Breast epithelium (tissue), 4 donors: ENCODE data around the gene LRRC1. TPM values are rescaled to one million over a fixed set of nuclear protein-coding genes. Genes with fewer than 3 reads are reported as not detected.

ENCODE experiments used
- DNase-seq, 2 donors: peaks; one replicate each; pipeline ENCODE4 v3.0.0-alpha.2; 2019; ENCODE audit warnings: low spot score in 2 of 2
- H3K27ac ChIP-seq, 2 donors: fragments of 200-600 bp; sonication (generic) in 1 of 2; one replicate each; pipeline ENCODE4 v1.5.1; 2016 to 2019; ENCODE audit warnings: mild to moderate bottlenecking in 1 of 2
- H3K27me3 ChIP-seq, 2 donors: fragments of 200-600 bp; sonication (generic) in 1 of 2; one replicate each; pipeline versions ENCODE4 v1.5.1 to v1.6.0; 2017 to 2019; ENCODE audit warnings: control low read depth in 1 of 2, mild to moderate bottlenecking in 1 of 2
- H3K36me3 ChIP-seq: fragments of 200-600 bp; one replicate; pipeline ENCODE4 v1.5.1; 2019
- H3K4me1 ChIP-seq, 2 donors: fragments of 200-600 bp; sonication (generic); one replicate each; pipeline ENCODE4 v1.5.1; 2016 to 2019; ENCODE audit warnings: control low read depth in 1 of 2
- H3K4me3 ChIP-seq, 3 donors: fragments of 200-600 bp; sonication (generic); 1 replicate in 2 of 3; 2 replicates in 1 of 3; pipeline ENCODE4 v1.5.1; 2016 to 2019; ENCODE audit warnings: mild to moderate bottlenecking in 3 of 3, moderate library complexity in 2 of 3
- H3K9me3 ChIP-seq, 2 donors: fragments of 200-600 bp; sonication (generic) in 1 of 2; one replicate each; pipeline ENCODE4 v1.5.1; 2016 to 2019; ENCODE audit warnings: control low read depth in 1 of 2
- CTCF ChIP-seq, 3 donors: fragments of 450-650 bp; IDR thresholded peaks; one replicate each; pipeline ENCODE4 v1.5.1; 2016 to 2017; ENCODE audit warnings: antibody characterized with exemption in 3 of 3, mild to moderate bottlenecking in 3 of 3, moderate library complexity in 3 of 3
- POLR2A ChIP-seq: fragments of 450-650 bp; IDR thresholded peaks from one replicate; pipeline ENCODE4 v1.6.1; 2016; ENCODE audit warnings: antibody characterized with exemption, mild to moderate bottlenecking, moderate library complexity
- POLR2AphosphoS5 ChIP-seq, 3 donors: sonication (generic); formaldehyde crosslinking; IDR thresholded peaks; one replicate each; pipeline ENCODE4 v1.6.1; 2017; ENCODE audit warnings: antibody characterized with exemption in 3 of 3
- intact Hi-C: fragments of 100-400 bp; cut with DNase I; formaldehyde crosslinking; loops from one replicate; pipeline ENCODE4 v1.15.1; 2023; ENCODE audit warnings: low total_unique reads
- total RNA-seq, 3 donors: library from RNA; depleted of rRNA; stranded (reverse); fragments of >200 nt; gene quantifications; one replicate each; pipeline ENCODE4 v1.1.0, GENCODE V29; 2016

Gene LRRC1
- total RNA-seq, 3 donors from 2014 or later = 10.1 to 37.9 (median 37.4) TPM

- Histone ChIP-seq H3K4me3 (no peak overlapping the region), H3K4me1 (no peaks in the 10 kb centered on the region), H3K27ac (no peak overlapping the region), H3K27me3 (no peaks in the 10 kb centered on the region), H3K9me3 (no peaks in the 10 kb centered on the region), H3K36me3 (no peaks in the 10 kb centered on the region)
- no peak for DNase-seq
- intact Hi-C loops = loop anchor here (1.0 kb wide), 1 partner anchor 19 kb away; no protein-coding TSS in a partner anchor
- TF ChIP-seq POLR2AphosphoS5 (IDR thresholded peaks at IDR 0.05) = no peak
- no peak for TF ChIP-seq POLR2A
- no peak for TF ChIP-seq CTCF (IDR thresholded peaks at IDR 0.05)
These were observed 13.6 kb downstream of the LRRC1 start for GRCh38 chr6:53808302-53808881.

DNA sequence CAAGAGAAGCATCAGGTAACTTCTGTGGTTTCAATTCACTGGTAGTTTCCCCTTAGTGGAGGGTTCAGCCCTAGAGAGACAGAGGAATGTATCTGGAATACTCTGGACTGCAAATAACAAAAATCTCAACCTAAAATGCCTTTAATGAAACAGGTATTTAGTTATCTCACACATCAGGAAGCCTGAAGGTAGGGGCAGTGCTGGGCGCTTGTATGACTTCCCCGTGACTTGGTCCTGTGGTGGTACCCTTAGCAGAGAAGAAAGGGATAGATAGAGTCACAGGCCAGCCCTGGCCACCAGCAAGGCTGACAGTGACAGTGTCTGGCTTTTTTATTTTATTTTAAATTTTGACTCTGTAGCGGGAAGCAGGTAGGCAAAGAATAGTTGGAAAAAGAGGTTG lies 14.9 kb downstream of the LRRC1 start:
- TF ChIP-seq CTCF (IDR thresholded peaks at IDR 0.05) (no peak), POLR2A (no peak), POLR2AphosphoS5 (IDR thresholded peaks at IDR 0.05) (no peak)
- no peaks in the 10 kb centered on the region for H3K36me3 ChIP-seq
- intact Hi-C loops = no loop called here
- no peaks in the 10 kb centered on the region for H3K9me3 ChIP-seq
- H3K4me1 ChIP-seq = no peaks in the 10 kb centered on the region
- H3K4me3 ChIP-seq = no peak overlapping the region
- no peaks in the 10 kb centered on the region for H3K27me3 ChIP-seq
- no peak for DNase-seq
- H3K27ac ChIP-seq = peak overlapping the region in 1 of 2 donors; percentile 62

DNA sequence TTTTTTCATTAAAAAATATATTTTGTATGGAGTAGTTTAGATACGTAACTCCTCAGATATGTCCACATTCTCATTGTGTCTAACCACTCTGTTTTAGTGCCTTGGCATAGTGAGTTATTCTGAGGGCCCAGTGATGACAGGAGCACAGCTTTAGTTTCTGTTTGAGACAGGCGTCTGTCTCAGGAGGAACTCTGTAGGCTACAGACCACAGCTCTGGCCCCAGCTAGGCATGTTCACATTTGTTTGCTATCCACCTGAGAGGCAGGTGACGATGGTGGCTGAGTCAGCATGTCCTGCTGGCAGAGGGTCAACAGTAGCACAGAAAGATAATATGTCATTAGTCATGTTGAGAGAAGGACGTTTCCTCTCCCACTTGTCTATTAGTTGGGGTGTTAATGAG lies 16.3 kb downstream of the LRRC1 start:
- H3K4me1 ChIP-seq = no peaks in the 10 kb centered on the region
- H3K4me3 ChIP-seq = no peak overlapping the region
- no peak for TF ChIP-seq POLR2A
- TF ChIP-seq CTCF (IDR thresholded peaks at IDR 0.05) = no peak
- TF ChIP-seq POLR2AphosphoS5 (IDR thresholded peaks at IDR 0.05) = no peak
- no peaks in the 10 kb centered on the region for H3K9me3 ChIP-seq
- peak; percentile 79 for DNase-seq
- H3K36me3 ChIP-seq = no peaks in the 10 kb centered on the region
- intact Hi-C loops = no loop called here
- H3K27ac ChIP-seq = peak overlapping the region; percentile 62 to 68
- H3K27me3 ChIP-seq = no peaks in the 10 kb centered on the region

GRCh38 chr6:53811746-53812145 lies 16.9 kb downstream of the LRRC1 start:
- TF ChIP-seq POLR2A (no peak), POLR2AphosphoS5 (IDR thresholded peaks at IDR 0.05) (no peak), CTCF (IDR thresholded peaks at IDR 0.05) (no peak)
- Histone ChIP-seq H3K4me1 (no peaks in the 10 kb centered on the region), H3K27ac (peak overlapping the region; percentile 62 to 68), H3K36me3 (no peaks in the 10 kb centered on the region), H3K9me3 (no peaks in the 10 kb centered on the region), H3K27me3 (no peaks in the 10 kb centered on the region), H3K4me3 (no peak overlapping the region)
- DNase-seq = no peak
- intact Hi-C loops = no loop called here

DNA sequence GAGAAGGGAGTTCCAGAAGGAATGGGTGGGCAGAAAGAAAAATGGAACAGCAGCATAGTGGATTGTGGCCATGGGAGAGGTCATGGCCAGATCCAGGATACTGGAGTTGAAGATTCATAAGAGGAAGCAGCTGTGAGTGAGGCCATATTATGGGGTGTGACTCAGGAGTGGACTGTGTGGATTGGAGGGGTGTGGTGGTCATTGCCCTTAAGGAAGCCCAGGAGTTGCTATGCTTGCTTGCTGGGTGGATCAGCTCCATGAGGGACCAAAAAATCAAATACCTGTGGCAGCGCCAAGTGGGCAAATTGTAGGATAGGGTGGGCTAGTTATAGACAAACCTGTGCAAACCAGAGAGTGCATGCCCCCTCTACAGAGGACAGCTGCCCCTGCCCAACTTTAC lies 18.3 kb downstream of the LRRC1 start:
- no peak for DNase-seq
- no peaks in the 10 kb centered on the region for H3K36me3 ChIP-seq
- H3K9me3 ChIP-seq = no peaks in the 10 kb centered on the region
- no peak overlapping the region for H3K4me3 ChIP-seq
- H3K4me1 ChIP-seq = no peaks in the 10 kb centered on the region
- H3K27me3 ChIP-seq = no peaks in the 10 kb centered on the region
- no peak for TF ChIP-seq CTCF (IDR thresholded peaks at IDR 0.05)
- no peak for TF ChIP-seq POLR2AphosphoS5 (IDR thresholded peaks at IDR 0.05)
- TF ChIP-seq POLR2A = no peak
- H3K27ac ChIP-seq = no peak overlapping the region
- intact Hi-C loops = no loop called here
